H7 (cell line): ENCODE data around the gene LBP. TPM values are rescaled to one million over a fixed set of nuclear protein-coding genes. Genes with fewer than 3 reads are reported as not detected.
"Not testable (repeated sequence)": the region's sequence is repeated elsewhere in the genome, so short reads cannot be mapped to it uniquely, and the experiment has no call there.

Source experiments
- DNase-seq: peaks from one replicate; pipeline ENCODE4 v3.0.0; 2012
- H3K27me3 ChIP-seq: 2 replicates; pipeline ENCODE4 v1.6.0; 2011; ENCODE audit warnings: mild to moderate bottlenecking, low read length; ENCODE audit not compliant: control insufficient read depth, insufficient read depth
- H3K36me3 ChIP-seq: replicated peaks from 2 replicates; pipeline ENCODE4 v1.5.1; 2011; ENCODE audit warnings: low read length; ENCODE audit not compliant: control insufficient read depth, insufficient read depth
- H3K4me3 ChIP-seq: 2 replicates; pipeline ENCODE4 v1.5.1; 2011; ENCODE audit warnings: low read depth, mild to moderate bottlenecking, control low read depth, low read length, moderate library complexity; ENCODE audit not compliant: insufficient read depth
- total RNA-seq: library from RNA; depleted of rRNA; stranded (reverse); fragments of >200 nt; shearing (Covaris generic); gene quantifications from 2 replicates; pipeline ENCODE4 v1.2.3, GENCODE V29; 2014

Gene LBP
- total RNA-seq, 1 experiment from 2014 or later = 0.21 TPM

DNA sequence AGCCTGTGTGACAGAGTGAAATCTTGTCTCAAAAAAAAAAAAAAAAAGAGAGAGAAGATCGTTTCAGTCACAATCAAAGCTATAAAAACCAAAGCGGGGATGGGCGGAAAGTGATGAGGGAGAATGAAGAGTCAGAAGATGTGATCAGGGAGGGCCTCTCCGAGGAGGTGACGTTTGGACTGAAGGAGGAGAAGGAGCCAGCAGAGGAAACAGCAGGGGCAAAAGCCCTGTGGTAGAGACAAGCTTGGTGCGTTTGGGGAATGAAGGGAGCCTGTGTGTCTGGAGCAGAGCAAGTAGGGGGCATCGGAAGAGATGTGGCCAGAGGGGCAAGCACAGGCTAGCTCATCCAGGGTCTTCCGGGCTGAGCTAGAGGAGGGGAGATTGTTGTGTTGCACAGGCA lies 14.5 kb upstream of the LBP start:
- H3K4me3 ChIP-seq = no peak overlapping the region
- no peaks in the 10 kb centered on the region for H3K27me3 ChIP-seq
- no peak for DNase-seq
- H3K36me3 ChIP-seq = no peaks in the 10 kb centered on the region

DNA sequence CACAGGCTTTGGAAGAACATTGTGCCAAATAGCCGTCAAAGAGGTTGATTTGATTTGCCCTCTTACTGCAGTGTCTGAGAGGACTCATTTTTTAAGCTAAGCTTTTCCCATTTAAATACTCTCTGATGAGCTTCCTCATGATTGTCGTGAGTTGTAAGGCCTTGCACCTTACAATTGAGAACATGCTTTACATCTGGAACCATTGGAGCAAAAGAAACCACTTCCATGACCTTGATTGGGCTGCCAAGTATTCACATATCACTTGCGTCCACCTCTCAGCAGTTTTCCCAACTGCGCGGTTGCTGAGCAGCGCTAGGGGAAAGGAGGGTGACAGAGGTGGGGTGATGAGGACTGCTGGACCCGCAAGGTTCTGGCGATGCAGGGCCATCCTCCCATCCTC lies 12.3 kb upstream of the LBP start:
- Histone ChIP-seq H3K36me3 (no peaks in the 10 kb centered on the region), H3K27me3 (no peaks in the 10 kb centered on the region), H3K4me3 (no peak overlapping the region)
- no peak for DNase-seq

DNA sequence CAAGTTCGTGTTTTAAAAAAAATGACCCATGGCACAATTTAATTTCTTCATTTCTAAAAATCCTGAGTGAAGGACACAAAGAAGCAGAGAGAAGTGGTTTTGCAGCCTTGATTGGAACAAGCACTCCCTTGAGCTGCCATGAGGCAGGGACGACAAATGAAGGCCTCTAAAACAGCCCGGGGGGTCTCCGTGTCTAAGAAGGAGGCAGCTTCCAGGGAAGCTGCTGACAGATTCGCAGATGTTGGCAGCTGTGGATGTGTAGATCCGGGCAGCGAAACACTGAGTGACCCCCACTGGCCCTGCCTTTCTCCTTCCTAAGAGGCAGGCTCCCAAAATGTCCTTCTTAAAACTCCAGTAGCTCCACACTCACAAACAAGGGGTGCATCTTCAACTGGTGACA lies 9.6 kb upstream of the LBP start:
- H3K4me3 ChIP-seq = no peak overlapping the region
- H3K36me3 ChIP-seq = no peaks in the 10 kb centered on the region
- no peak for DNase-seq
- H3K27me3 ChIP-seq = no peaks in the 10 kb centered on the region

DNA sequence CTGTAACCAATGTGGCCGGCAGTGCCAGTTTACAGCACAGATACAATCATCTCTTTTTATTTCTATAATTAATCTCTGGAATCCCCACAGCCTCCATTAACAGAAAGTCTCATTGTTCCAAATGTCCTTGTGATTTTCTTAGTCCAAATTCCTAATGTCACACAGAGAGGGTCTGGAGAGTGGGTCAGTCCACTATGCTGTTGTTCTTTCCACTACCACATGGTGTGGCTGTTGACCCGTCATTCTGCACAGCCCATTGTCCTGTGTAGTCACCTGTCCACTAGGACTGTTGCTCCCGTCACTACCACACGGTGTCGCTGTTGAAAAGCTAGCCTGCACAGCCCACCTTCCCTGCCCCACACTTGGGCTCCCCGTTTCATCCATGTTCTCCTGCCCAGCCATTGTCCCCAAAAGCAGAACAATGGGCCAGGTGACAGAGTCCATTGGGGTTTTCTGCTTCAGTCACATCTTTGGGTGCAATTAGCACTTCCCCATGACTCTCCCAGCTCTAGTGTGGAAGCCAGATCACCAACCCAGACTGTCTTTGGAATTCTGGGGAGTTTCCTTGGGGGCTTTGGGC lies 8.6 kb upstream of the LBP start:
- Histone ChIP-seq H3K27me3 (no peaks in the 10 kb centered on the region), H3K36me3 (no peaks in the 10 kb centered on the region), H3K4me3 (no peak overlapping the region)
- DNase-seq = peak; percentile 85

DNA sequence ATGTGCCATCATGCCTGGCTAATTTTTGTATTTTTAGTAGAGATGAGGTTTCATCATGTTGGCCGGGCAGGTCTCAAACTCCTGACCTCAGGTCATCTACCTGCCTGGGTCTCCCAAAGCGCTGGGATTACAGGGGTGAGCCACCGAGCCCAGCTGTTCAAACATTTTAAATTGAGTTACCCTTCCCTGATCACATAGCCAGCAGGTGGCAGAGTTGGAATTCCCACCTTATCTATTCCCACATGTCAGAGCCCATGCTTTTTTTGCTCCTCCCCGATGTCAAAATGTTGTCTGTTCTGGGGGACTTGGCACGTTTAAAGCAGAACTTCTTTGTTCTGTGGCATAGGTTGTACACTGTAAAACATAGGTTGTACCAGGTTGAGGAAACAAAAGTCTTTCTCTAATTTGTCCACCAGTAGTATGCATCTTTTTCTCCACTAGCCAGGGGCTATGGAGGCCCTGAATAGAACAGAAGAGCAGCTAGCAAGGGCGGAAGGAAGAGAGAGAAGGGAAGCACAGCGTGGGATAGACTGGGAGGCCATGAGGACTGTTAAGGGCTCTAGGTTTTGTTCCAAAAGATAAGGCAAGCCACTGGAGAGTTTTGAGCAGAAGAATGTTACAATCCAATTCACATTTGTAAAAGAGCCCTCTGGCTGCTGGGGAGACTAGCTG lies 7.3 kb upstream of the LBP start:
- Histone ChIP-seq H3K4me3 (no peak overlapping the region), H3K27me3 (no peaks in the 10 kb centered on the region), H3K36me3 (no peaks in the 10 kb centered on the region)
- DNase-seq = peak; percentile 52

DNA sequence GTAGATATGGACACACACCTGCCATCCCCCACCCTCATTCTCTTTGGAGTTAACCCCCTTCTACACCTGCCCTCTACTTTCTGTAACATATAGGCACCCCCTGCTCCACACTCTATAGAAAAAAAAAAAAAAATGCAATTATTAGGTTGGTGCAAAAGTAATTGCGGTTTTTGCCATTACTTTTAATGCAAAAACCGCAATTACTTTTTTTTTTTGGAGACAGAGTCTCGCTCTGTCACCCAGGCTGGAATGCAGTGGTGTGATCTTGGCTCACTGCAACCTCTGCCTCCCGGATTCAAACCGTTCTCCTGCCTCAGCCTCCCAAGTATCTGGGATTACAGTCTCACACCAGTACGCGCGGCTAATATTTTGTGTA lies 6.8 kb upstream of the LBP start:
- not testable (repeated sequence) for H3K36me3 ChIP-seq, H3K4me3 ChIP-seq, H3K27me3 ChIP-seq, DNase-seq

DNA sequence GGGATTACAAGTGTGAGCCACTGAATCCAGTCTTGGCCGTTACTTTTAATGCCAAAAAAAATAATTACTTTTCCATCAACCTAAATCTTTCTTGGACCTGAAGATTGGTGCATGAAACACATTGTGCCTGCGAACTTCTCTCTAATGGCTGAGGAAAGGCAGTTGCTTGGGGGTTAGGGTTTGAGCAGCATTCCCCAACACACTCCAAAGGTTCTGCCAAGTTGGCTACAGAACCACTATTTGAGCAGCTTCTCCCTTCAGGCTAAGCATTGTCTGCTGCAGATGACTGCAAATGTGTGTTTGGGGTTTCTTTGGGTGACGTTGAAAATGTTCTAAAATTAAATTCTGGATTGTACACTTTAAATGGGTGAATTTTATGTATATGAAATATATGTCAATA lies 6.3 kb upstream of the LBP start:
- Histone ChIP-seq H3K36me3 (no peaks in the 10 kb centered on the region), H3K27me3 (no peaks in the 10 kb centered on the region), H3K4me3 (no peak overlapping the region)
- no peak for DNase-seq

DNA sequence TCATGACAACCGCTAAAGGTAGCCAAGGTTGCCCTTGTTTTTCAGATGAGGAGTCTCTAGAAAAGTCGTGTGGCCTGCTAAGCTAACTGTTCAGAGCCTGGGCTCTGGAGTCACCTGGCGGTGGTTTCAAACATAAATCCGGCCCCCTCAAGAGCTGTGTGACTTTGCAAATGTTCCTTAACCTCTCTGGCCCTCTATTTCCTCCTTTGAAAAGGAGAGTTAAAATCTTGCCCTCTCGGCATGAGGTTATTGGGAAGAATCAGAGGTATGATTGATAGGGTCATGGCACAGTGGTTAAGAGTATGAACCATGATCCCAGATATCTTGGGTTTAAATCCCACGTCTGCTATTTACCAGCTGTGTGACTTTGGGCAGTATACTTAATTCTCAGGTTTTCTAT lies 5.6 kb upstream of the LBP start:
- DNase-seq = no peak
- H3K27me3 ChIP-seq = no peaks in the 10 kb centered on the region
- no peak overlapping the region for H3K4me3 ChIP-seq

DNA sequence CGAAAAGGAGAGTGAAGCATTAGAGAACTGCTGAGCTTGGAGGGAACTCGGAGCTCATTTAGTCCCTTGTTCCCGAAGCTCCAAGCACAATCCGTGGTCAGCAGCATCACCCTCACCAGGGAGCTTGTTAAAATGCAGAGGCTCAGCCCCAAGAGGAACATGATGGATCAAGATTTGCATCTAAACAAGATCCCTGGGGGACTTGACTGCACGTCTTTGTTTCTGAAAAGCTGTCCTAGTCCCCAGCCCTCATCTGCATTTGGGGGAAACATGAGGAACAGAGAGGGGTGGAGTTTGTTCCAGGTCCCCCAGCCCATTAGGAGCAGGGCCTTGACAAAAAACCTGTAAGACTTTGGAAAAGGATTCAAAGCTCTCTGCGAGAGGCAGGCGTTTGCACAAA lies 4.1 kb upstream of the LBP start:
- no peaks in the 10 kb centered on the region for H3K36me3 ChIP-seq
- no peak overlapping the region for H3K4me3 ChIP-seq
- peak; percentile 85 for DNase-seq
- no peaks in the 10 kb centered on the region for H3K27me3 ChIP-seq

More for the DNA sequence above, 5.6 kb upstream of the LBP start:
- no peaks in the 10 kb centered on the region for H3K36me3 ChIP-seq

DNA sequence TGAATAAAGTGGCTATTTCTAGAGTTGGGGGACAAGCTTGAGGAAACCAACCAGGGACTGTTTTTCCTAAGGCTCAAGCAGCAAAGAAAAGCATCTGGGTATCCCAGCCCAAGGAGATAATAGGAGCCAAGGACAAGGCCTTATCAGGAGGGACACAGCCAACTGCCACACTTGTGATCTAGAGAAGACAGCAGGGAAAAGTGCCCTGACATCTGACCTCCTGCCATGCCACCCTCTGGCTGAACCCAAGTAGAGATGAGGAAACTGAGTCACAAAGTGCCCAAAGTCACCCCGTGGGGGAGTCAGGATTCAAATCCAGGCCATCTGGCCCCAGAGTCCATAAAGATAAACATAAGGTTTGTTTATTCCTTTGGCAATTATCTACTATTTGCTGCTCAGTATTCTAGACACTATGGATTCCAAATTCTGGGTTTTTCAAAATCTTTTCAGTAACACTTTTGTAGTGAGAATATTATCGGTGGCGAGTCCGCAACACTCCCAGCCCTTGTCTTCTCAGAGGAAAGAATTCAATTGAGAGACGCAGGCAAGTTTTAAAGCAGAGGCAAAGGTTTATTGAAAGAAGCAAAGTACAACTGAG lies 3.5 kb upstream of the LBP start:
- no peak overlapping the region for H3K4me3 ChIP-seq
- no peak for DNase-seq
- no peaks in the 10 kb centered on the region for H3K27me3 ChIP-seq
- H3K36me3 ChIP-seq = no peaks in the 10 kb centered on the region

DNA sequence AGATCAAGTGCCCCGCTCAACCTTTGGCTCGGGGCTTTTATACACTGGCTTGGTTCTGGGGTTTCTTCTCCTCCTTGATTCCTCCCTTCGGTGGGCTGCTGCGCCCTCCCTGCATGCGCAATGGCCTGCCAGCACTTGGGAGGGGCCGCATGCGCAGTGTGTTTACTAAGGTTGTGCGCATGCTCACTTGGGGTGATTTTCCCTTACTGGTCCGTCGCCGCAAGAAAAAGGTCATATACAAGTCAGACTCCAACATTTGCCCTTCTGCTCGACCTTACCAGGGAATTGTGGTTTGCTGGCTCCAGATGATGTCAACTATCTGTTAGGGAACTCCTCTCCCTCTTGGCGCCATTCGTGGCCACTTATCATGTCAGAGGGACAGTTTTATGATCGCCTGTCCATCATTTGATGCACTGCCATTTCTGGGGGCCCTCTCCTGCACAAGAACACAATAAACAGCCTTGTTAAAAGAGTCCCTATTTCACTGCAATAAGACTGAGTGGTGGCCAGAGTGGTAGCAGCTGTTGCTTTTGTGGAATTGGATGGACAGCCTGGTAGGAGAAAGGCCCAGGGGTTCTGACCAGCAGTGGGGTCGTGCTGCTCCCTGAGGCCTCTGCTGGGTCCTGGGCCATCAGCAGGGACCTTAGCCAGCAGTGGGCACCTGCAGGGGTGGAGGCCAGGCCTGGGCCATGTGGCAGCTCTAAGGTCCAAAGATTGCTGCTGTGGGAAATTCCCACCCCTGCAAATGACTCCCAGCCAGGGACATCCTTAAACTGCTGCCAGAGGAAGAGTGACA lies 2.8 kb upstream of the LBP start:
- Histone ChIP-seq H3K36me3 (no peaks in the 10 kb centered on the region), H3K4me3 (no peak overlapping the region), H3K27me3 (no peaks in the 10 kb centered on the region)
- DNase-seq = no peak

DNA sequence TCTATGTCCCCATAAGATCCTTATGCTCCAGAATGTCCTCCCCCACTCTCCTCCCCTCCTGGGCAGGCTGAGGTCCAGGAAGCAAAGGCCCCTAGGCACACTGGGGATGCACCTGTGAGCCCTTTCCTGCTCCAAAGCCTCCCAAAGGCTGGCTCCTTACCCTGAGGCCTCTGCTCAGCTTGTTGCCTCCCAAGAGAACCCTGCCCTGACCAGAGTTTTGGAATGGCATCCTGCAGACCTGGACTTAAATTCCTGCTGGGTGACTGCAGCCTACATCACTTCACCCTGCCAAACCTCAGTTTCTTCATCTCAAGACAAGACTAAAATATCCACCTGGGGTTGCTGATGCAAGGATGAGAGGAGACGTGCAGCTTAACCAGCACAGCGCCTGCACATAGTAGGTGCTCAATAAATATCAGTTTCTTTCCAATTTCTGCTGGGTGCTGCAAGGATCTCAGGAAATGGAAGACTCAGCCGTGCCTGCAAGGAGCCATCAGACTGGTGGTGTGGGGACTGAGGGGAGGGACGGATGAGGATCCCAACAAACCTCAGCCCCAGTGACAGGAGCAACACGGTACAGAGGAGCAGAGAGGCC lies 2.1 kb upstream of the LBP start:
- Histone ChIP-seq H3K27me3 (no peaks in the 10 kb centered on the region), H3K4me3 (no peak overlapping the region), H3K36me3 (no peaks in the 10 kb centered on the region)
- no peak for DNase-seq

DNA sequence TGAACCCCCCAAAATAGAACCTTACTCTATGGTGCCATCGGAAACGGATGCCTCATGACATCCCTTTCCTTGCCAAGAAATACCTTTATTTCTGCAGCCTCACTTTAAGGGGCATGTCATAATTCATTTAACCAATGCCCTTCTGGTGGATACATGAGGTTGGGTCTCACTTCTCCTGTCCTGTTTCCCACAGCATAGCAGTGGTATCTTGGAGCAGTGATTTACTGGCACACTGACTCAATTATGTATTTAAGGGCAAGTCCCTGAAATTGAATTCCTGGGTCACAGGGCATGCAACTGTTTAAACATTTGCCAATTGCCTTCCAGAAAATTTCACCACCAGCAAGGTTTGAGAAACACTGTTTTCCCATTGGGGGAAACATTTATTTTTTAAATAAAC lies 639 bp upstream of the LBP start:
- no peak for DNase-seq
- Histone ChIP-seq H3K27me3 (no peaks in the 10 kb centered on the region), H3K4me3 (no peak overlapping the region), H3K36me3 (no peaks in the 10 kb centered on the region)

DNA sequence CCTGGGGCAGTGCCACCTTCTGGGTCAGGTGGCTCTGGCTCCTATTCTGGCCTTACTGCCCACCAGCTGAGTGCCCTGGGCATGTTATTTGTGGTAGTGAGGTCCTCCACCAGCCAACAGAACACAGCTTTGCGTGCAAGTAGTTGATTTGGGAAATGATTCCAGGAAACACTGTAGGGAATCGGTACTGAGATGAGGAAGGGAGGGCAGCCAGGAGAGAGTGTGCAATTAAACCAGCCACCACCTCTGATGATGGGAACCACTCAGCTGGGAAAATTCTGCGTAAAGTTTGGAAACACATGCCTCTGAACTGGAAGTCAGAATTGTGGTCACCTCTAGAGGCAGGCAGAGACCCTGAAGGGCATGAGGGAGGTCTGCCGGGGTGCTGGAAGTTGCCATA lies 459 bp downstream of the LBP start:
- Histone ChIP-seq H3K36me3 (no peaks in the 10 kb centered on the region), H3K4me3 (no peak overlapping the region), H3K27me3 (no peaks in the 10 kb centered on the region)
- DNase-seq = no peak

DNA sequence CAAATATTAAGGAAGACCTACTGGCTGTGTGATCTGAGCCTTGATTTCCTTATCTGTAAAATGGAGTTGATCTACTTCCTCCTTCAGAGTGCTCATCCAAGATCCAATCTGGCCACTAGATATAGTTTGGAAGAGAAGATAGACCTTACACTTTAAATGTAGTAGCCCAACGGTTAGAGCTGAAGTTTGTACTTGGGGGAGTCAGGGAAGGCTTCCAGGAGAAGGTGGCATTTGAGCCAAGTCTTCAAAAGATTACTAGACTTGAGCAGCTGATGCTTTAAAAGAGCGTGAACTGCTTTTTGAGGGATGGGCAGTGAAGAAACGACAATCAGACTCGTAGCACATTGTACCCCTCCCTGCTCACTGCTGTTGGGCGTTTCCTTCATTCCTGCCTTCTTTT lies 3.6 kb downstream of the LBP start:
- no peaks in the 10 kb centered on the region for H3K27me3 ChIP-seq
- DNase-seq = no peak
- H3K4me3 ChIP-seq = no peak overlapping the region
- H3K36me3 ChIP-seq = no peaks in the 10 kb centered on the region
